RCC 7860 (cell line): ENCODE measurements around the gene HS6ST3.

Experiments
- DNase-seq: peaks from one replicate; pipeline ENCODE4 v3.0.0-alpha.2; 2015; ENCODE audit warnings: low spot score
- FAIRE-seq: peaks from 2 replicates; lab custom pipeline; 2012; peaks lifted over from hg19 to GRCh38; lab: Jason Lieb, UNC

HS6ST3 gene

DNA sequence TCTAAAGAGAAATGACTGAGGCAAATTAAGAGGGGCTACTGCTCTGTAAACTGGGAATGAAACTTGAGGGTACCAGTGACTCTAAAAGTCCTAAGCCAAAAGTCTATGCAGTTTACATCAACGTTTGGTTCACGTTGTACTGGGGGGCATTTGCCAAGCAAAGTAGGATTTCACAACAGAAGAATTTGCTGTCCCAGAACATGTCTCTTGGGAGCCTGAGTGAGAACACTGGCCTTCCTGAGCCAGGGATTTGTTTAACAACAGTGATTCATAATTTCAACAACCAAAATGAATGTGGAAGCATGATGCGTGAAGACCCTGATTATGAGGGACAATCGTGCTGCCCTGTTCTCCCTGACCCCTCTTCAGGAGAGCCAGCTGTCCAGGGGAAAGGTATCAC is 726.4 kb downstream of the HS6ST3 start:
- no peak for DNase-seq
- FAIRE-seq = no peak

DNA sequence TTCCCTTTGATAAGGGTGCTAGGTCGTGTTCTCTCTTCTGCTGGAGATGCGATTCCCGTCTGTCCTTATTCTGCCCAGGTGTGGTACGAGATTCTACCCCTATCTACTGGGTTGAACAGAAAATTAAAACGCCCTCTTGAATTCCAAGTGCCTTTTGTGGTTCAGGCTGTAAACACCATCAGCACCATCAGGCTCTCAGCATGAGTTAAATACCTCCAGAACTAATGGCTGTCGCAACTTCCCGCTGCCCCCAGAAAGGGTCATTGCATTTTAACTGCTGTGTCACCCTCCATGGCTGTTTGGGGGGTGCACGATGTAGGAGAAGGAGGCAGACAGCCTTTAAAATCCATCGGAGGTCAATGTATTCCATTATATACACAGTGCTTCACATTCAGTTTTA is 727.0 kb downstream of the HS6ST3 start:
- no peak for FAIRE-seq
- no peak for DNase-seq

DNA sequence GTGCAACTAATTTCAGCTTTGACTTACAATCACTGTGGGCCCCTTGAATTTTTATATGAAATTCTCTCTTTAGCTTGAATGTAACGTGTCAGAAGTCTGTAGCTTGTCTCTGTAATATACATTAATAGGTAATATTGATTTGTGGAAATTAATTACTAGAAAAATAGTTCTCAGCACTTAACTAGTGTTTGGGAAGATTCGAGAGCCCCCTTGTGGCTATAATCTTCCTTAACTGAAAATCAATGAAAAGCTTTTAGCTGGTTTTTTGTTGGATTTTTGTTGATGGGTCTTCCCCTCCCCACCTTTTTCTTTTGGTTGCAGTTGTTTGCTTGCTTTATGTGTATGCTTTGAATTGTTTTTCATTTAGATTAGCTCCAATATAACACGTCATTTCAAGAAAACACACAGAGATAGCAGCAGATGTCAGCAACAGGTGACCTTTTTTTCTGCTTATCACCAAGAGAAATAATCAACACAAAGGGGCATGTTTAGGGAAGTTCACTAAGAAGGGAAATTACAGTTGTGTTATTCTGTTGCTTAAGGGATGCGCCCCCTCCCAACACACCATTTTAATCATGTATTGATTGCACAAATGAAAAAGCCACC is 727.5 kb downstream of the HS6ST3 start:
- FAIRE-seq = no peak
- no peak for DNase-seq

DNA sequence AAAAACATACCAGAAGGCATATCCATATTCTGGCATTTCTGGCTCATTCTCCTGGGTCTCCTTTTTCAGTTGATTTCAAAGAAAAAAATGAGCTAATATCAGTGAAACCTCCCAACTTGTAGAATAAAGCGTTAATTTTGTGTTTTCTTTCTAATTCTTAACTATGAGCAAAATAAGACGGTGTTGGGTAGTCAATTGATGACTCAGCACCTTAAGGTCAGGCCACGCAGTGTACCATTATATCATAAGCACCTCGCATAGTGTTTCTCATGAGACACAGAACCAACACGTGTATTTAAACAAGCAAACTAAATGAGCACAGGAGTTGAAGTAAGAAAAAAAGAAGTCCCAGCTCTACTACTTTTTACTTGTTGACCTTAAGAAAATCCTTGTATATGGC is 729.5 kb downstream of the HS6ST3 start:
- DNase-seq = no peak
- no peak for FAIRE-seq

DNA sequence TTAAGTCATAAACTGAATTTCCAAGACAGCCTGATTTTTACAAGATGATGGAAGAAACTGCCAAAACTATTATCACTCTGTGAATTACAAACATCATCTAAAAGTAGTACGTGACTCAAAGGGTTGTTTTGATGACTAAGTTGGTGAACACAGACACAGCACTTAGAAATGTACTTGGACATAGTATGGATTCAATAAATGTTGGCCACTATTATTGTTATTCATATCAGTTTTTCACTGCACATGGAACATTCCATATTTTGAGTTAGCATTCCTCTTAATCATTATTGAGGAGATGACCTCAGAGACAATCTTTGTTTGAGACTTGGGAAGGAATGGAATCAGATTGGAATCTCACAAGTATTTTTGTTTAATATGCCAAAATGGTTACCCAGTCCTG is 731.5 kb downstream of the HS6ST3 start:
- no peak for FAIRE-seq
- no peak for DNase-seq

DNA sequence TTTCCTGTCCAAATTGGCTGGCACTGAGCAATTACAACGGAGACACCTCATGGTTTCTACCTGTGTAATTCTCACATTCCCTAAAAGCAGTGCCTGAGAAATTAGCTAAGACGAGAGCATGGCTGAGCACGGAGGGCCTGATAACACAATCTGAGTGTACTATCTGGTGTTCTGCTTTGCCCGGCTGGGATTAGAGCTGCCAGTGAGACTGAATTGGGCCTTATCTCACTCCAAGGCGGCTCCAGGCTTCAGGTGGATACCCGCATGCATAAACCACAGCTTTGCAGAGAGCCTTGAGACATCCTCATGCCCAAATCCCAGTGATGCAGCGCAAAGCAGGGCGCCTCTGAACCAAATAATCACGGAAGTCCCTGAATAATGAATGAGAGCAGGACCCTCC is 732.1 kb downstream of the HS6ST3 start:
- DNase-seq = no peak
- FAIRE-seq = no peak

DNA sequence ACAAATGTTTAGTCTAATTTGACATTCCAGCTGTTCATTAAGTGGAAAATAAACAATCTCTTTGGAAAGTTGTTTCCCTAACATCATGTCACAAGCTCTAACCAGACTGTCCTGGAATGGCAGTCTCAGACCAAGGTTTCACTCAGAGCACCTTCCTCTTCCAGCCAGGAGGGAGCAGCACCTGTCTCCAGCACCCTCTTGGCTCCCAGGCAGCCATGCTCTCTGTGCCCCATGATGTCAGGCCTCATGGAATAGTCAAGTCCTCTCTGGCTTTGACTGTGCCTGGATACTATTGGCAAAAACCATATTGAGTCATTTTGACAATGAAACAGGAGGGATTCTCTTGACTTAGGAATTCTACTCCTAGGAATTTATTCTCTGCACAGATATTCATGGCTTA is 733.0 kb downstream of the HS6ST3 start:
- FAIRE-seq = no peak
- DNase-seq = no peak

DNA sequence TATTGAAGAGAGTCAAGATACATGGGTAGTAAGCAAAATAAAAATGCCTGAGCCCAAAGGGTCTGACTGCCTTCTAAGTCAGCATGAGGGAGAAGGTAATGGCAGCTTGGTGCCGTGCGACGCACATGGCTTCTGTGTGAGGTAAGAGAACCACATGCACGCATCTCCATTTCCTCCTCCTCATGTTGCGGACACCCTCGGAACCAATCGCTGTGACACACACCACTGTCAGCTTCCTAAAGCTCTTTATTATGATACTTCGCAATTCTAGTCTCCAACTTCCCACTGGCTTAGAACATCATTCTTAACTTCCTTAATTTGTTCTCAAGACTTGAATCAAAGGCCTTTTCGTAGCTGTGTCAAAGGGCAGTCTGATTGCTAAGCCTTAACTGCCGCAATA is 734.2 kb downstream of the HS6ST3 start:
- DNase-seq (no peak), FAIRE-seq (no peak)

DNA sequence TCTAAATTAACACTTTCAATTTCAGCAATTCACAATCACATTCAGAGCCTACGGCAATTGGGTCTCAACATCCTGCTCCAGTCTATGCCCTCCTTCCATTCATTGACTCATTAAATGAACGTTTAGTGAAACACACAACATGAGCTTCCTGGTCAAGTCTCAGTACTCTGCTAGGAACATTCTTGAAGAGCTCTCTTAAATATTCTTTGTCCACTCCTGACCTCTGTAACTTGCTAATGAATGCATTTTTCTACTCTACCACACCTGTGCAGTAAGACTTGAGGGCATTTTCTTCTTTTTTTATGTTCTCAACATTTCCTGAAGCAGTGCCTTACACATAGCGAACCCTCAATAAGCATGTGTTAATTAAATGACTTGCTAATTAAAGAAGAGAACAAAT is 735.7 kb downstream of the HS6ST3 start:
- no peak for FAIRE-seq
- DNase-seq = no peak

DNA sequence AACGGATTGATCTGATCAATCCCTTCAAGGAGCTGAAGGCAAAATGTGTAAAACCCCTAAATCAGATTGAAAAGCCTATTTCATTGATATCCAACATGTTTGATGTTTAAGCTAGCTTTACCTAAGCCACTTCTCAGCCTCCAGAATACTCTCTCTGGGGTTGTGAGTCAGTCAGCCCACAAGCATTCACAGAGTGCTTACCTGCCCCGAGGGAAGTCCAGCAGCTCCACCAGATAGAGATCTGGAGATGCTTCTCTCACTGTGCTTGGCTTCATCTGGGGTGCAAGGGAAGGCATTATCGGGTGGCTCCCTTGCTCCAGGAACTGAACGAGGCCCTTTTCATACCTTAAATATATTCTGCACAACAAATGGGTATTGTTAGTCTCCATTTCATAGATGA is 744.7 kb downstream of the HS6ST3 start:
- DNase-seq (no peak), FAIRE-seq (no peak)

DNA sequence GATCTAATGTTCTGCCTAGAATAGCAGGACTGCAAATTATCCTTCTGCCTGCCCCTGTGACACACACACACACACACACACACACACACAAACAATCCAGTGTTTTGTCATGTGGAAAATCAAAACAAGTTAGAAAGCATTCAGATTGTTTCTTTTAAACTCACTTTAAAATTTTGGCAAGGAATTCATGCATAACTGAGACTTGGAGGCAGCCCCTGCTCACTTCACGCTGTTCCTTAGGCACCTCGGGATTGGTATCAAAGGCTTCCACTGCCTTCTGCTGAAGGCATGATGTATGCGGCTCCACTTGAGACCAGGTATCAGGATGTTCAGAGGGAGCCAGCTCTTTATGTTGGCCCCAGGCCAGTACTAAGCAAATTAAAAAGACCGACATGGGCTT is 745.6 kb downstream of the HS6ST3 start:
- FAIRE-seq (no peak), DNase-seq (no peak)

DNA sequence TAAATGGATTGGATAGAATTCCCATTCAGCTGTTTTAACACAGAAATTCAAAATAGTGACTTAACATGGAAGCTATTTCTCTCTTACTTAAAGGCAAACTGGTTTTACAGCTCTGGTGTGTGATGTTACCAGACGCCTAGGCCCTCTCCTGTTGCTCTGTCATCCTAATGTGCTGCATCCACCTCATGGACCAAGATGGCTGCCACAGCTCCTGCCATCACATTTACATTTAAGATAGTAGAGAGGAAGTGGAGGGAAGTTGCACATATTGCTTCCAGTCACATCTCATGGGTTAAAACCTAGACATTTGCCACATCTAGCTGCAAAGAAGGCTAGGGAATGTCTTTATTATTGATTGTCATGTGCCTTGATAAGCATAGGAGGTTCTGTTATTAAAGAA is 746.8 kb downstream of the HS6ST3 start:
- FAIRE-seq = no peak

DNA sequence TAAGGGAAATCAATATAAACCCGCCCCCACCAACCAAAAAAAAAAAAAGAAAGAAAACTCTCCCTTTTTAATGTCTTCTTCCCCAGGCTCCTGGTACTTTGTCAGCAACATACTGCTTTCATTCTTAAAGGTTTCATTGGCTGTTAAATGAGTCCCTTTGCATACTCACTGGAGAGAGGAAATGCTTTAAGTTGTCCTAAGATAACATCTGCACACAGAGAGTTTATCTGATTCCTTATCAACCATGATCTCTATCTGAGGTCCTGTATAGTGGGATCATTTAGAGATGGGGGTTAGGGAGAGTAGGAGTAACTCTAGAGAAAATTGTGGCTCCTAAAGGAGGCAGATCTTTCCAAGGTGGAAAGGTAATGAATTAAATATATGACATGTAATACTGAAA is 747.9 kb downstream of the HS6ST3 start:
- no peak for FAIRE-seq
- no peak for DNase-seq

More for the DNA sequence above, 746.8 kb downstream of the HS6ST3 start:
- DNase-seq = no peak

DNA sequence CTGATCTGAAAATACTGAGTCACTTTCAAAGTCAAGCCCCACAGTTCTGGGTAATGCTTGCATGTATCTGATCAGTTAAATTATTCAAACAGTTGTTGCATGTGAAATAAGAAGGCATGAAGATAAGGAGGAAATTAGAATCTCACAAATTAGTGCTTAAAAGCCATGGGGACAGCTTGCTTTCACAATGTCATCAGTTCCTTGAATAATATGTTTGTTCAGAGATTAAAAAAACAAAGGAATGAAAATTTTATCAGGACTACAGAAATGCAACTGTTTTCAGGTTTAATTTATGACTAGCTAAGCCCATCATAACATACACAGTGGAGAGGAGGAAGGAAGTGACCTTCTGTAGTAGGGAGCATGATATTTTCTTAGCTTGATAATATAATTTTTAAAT is 754.3 kb downstream of the HS6ST3 start:
- no peak for DNase-seq
- no peak for FAIRE-seq

DNA sequence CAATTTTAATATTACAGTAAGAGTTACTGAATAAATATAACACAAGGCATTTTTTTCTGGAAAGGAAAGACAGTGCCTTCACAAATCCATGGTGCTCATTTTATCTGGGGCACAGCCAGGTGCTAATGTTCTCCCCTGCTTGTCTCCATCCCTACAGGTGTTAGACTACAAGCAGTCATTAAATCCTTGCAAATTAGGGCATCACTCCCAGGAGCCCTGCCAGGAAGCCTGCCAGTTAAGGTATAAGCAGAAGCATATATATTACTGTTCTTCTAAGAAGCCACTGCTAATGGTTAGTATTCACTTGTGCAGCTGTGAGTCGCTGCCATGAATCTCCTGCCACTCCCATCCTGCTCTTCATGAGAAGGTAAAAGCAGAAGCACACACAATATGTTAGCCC is 754.7 kb downstream of the HS6ST3 start:
- FAIRE-seq = no peak
- no peak for DNase-seq

DNA sequence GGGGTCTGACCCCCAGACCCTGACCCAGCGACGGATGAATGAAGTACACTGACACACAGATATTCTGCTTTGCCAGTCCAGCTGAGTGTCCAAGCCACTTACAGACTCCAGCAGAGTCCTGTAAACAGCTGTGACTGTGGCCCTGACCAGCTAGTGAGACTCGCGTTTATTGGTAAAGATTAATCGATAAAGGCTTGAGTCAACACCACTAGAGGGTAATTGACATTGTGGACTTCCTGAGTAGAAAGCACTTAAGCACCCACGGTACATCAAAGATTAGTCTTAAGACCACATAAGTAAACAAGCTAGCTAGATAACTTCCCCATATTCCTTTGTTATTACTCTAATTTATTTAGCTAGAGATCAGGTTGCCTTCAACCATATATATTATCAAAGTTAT is 758.4 kb downstream of the HS6ST3 start:
- no peak for DNase-seq
- no peak for FAIRE-seq

DNA sequence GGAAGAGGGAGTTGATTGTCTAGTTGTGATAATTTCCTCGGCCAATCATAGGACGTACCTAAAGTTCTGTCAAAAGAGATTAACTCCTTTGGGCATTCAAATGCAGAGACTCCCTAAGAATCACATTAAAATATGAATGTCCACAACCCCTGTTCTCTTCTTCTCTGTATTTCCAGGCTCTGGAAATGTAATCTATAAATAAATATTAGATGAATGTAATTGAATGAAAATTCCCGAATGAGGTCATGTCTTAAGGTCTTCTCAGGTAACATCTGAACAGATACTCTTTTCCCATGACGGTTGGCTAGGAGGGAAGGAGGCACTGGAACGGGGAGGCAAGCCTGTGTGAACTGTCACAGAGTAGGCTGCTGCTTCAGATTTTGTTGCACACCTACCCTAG is 759.2 kb downstream of the HS6ST3 start:
- FAIRE-seq = no peak
- no peak for DNase-seq

DNA sequence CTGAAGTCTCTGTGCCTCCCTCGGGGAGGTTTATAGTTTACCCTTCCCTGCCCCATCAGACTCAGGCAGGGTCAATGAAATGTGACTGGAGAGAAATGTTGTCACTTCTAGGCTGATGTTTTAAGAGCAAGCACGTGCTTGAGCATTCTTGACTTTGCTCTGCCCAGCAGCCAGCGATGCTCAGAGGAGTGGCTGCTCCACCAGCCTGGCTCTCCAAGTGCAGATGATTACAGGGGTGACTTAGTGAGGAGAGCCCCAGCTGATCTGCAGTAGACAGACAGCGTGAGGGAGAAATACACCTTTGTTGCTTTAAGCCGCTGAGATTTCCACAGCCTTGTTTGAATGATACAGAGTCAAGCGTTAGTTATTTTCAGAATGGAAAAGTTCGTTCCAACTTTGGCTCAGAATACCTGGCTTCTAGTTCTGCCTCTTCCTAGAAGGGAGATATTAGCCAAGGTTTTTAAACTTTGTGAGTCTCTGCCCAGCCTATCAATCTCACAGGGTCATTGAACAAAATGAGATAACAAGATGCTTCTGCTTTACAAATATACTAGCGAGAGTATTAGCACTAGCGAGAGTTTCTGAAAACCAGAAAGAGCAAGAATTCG is 760.7 kb downstream of the HS6ST3 start:
- DNase-seq (no peak), FAIRE-seq (no peak)

DNA sequence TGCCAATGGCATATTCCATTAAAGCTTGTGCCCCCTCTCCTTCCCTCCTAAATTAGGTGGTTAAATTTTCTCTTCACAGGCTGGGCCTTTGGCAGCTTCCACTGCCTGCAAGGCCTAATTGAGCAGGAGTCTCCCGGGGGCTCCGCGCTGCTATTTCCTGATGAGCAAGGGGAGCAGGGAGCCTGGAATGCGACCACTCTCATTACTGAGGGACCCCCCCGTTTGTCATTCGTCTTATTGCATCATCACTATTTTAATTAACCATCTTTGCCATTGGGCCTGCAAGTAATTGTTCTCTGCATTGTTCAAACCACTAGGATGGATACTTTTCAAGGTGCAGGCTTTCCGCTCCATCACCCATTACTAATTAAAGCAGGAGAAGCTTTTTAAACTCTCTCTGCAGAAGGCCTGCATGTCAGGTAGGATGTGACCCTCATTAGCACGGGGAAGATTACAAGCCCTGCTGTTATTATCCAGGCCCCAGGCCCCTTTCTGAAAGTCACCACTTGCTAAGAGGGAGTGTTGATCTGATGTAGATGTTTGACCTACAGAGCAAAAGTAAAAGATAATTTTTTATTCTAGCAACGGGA is 762.0 kb downstream of the HS6ST3 start:
- DNase-seq = no peak
- FAIRE-seq = no peak

DNA sequence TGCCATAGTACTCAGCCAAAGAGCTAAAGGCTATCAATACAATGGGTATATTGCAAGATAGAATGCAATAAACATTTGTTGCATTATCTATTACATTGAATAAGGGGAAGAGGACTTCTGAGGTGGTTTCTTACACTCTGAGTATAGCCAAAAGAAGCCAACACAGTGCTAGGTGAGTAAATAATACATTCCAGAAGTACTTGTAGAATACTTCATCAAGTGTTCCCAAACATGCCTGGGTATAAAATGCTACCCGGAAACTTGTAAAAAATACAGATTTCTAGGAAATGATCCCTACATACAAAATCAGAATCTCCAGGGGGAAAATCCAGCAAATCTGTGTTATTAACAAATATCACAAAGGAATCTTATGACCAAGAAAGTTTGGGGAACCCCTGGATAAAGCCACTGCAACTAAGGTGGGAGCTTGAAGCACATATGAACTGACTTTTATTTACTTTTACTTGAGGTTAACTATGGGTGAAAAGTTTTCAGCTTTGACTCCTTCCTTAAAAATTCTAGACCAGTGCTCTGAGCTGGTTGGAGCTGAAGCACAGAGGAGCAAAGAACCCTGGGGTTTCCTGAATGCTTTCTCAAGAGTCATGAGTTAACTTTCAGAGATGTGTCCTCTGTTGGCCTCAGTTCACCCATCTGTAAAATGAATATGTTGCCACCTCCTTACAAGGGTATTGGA is 768.4 kb downstream of the HS6ST3 start:
- DNase-seq (no peak), FAIRE-seq (no peak)

DNA sequence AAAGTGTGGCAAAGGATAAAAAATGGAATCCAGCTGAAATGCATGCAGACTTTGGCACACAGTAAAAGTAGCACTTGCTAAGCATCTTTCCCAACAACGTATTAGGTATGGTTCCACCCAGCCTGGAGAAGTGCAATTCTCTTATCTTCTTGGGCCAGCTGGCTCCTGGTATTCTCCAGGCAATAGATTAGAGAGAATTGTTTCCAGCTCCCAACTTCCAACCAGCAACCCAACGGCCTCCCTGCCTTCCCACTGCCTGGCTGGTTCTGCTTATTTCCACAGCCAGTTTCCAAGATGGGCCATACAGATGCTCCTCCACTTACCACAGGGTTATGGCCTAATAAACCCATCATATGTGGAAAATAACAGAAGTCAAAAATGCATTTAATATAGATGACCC is 771.0 kb downstream of the HS6ST3 start:
- DNase-seq (no peak), FAIRE-seq (no peak)

DNA sequence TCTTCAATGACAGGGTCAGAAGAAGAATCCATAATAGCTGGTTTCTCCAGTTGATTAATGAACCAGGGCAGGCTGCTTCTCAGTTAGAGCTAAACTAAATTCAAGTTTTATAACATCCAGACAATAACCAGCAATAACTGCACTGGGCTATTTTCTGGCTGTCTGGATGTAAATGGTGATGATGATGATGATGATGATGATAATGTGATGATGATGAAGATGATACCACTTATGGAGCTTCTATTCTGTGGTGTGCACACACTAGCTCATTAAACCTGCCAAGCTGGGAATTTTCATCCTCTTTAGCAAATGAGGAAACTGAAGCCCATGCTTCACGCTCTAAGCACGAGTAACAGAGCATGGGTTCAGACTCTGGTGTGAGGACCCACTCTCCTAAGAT is 772.2 kb downstream of the HS6ST3 start:
- DNase-seq (no peak), FAIRE-seq (no peak)
